Duodenal mucosa (tissue), 2 donors: ENCODE results near the gene FAM210B.

Source experiments
- H3K27ac ChIP-seq: one replicate; pipeline ENCODE4 v1.7.0; 2013; ENCODE audit warnings: low read depth, low read length
- H3K27me3 ChIP-seq, 2 donors: one replicate each; pipeline ENCODE4 v1.7.0; 2013; ENCODE audit warnings: low read length in 2 of 2, control low read depth in 1 of 2; ENCODE audit not compliant: insufficient read depth in 2 of 2, control insufficient read depth in 1 of 2
- H3K36me3 ChIP-seq, 2 donors: one replicate each; pipeline ENCODE4 v1.7.0; 2013; ENCODE audit warnings: low read length in 2 of 2, control low read depth in 1 of 2; ENCODE audit not compliant: insufficient read depth in 2 of 2, control insufficient read depth in 1 of 2
- H3K4me1 ChIP-seq, 2 donors: one replicate each; pipeline ENCODE4 v1.7.0; 2013; ENCODE audit warnings: low read length in 2 of 2, control low read depth in 1 of 2; ENCODE audit not compliant: insufficient read depth in 2 of 2, control insufficient read depth in 1 of 2
- H3K4me3 ChIP-seq, 2 donors: one replicate each; pipeline ENCODE4 v1.7.0; 2013; ENCODE audit warnings: low read length in 2 of 2, low read depth in 1 of 2
- H3K9ac ChIP-seq, 2 donors: one replicate each; pipeline ENCODE4 v1.7.0; 2013; ENCODE audit warnings: low read length in 2 of 2, low read depth in 1 of 2
- H3K9me3 ChIP-seq, 2 donors: one replicate each; pipeline ENCODE4 v1.7.0; 2013; ENCODE audit warnings: low read length in 2 of 2, control low read depth in 1 of 2; ENCODE audit not compliant: control insufficient read depth in 1 of 2

FAM210B gene

GRCh38 chr20:56343861-56344381, 14.9 kb upstream of the FAM210B start:
- no peak overlapping the region for H3K9ac ChIP-seq
- no peak overlapping the region for H3K27ac ChIP-seq
- H3K36me3 ChIP-seq: no peaks in the 10 kb centered on the region
- peaks cover 0 to 10% of the 10 kb centered on the region in 2 donors for H3K4me1 ChIP-seq
- H3K27me3 ChIP-seq: peaks cover 11 to 17% of the 10 kb centered on the region in 2 donors
- no peaks in the 10 kb centered on the region for H3K9me3 ChIP-seq
- H3K4me3 ChIP-seq: no peak overlapping the region

- H3K4me1 ChIP-seq: peaks cover 0 to 10% of the 10 kb centered on the region in 2 donors
- no peaks in the 10 kb centered on the region for H3K36me3 ChIP-seq
- no peak overlapping the region for H3K4me3 ChIP-seq
- H3K27ac ChIP-seq: no peak overlapping the region
- H3K27me3 ChIP-seq: peaks cover 11 to 17% of the 10 kb centered on the region in 2 donors
- no peak overlapping the region for H3K9ac ChIP-seq
- no peaks in the 10 kb centered on the region for H3K9me3 ChIP-seq
These were observed 12.9 kb upstream of the FAM210B start for GRCh38 chr20:56345911-56346310.

GRCh38 chr20:56347628-56348304, 11.0 kb upstream of the FAM210B start:
- Histone ChIP-seq H3K9me3 (no peaks in the 10 kb centered on the region), H3K4me3 (no peak overlapping the region), H3K27me3 (peaks cover 11 to 15% of the 10 kb centered on the region in 2 donors), H3K36me3 (no peaks in the 10 kb centered on the region), H3K27ac (no peak overlapping the region), H3K4me1 (peaks cover 0 to 10% of the 10 kb centered on the region in 2 donors), H3K9ac (no peak overlapping the region)

GRCh38 chr20:56348305-56348693, 10.5 kb upstream of the FAM210B start:
- peaks cover 8 to 10% of the 10 kb centered on the region in 2 donors for H3K27me3 ChIP-seq
- no peaks in the 10 kb centered on the region for H3K9me3 ChIP-seq
- H3K27ac ChIP-seq: no peak overlapping the region
- H3K4me1 ChIP-seq: peaks cover 0 to 10% of the 10 kb centered on the region in 2 donors
- peak overlapping the region in 1 of 2 donors; percentile 11 for H3K4me3 ChIP-seq
- H3K9ac ChIP-seq: no peak overlapping the region
- no peaks in the 10 kb centered on the region for H3K36me3 ChIP-seq

- Histone ChIP-seq H3K9ac (no peak overlapping the region), H3K27ac (no peak overlapping the region), H3K36me3 (no peaks in the 10 kb centered on the region), H3K4me3 (peak overlapping the region in 1 of 2 donors; percentile 11), H3K4me1 (peaks cover 0 to 10% of the 10 kb centered on the region in 2 donors), H3K9me3 (no peaks in the 10 kb centered on the region), H3K27me3 (peaks cover 6 to 8% of the 10 kb centered on the region in 2 donors)
These were observed 10.0 kb upstream of the FAM210B start for GRCh38 chr20:56348746-56349145.

- Histone ChIP-seq H3K36me3 (no peaks in the 10 kb centered on the region), H3K27ac (no peak overlapping the region), H3K9ac (no peak overlapping the region), H3K27me3 (no peaks in the 10 kb centered on the region), H3K9me3 (no peaks in the 10 kb centered on the region), H3K4me1 (peaks cover 0 to 10% of the 10 kb centered on the region in 2 donors), H3K4me3 (no peak overlapping the region)
These were observed 7.9 kb upstream of the FAM210B start for GRCh38 chr20:56350842-56351241.

GRCh38 chr20:56352345-56353055, 6.3 kb upstream of the FAM210B start:
- Histone ChIP-seq H3K9me3 (no peaks in the 10 kb centered on the region), H3K27ac (no peak overlapping the region), H3K4me1 (peaks cover 0 to 10% of the 10 kb centered on the region in 2 donors), H3K9ac (no peak overlapping the region), H3K36me3 (no peaks in the 10 kb centered on the region), H3K27me3 (no peaks in the 10 kb centered on the region), H3K4me3 (no peak overlapping the region)

- H3K4me3 ChIP-seq: no peak overlapping the region
- no peaks in the 10 kb centered on the region for H3K36me3 ChIP-seq
- H3K4me1 ChIP-seq: peaks cover 0 to 2% of the 10 kb centered on the region in 2 donors
- H3K9me3 ChIP-seq: no peaks in the 10 kb centered on the region
- H3K27me3 ChIP-seq: no peaks in the 10 kb centered on the region
- no peak overlapping the region for H3K9ac ChIP-seq
- no peak overlapping the region for H3K27ac ChIP-seq
These were observed 5.4 kb upstream of the FAM210B start for GRCh38 chr20:56353356-56353755.

- no peaks in the 10 kb centered on the region for H3K9me3 ChIP-seq
- peaks cover 9 to 12% of the 10 kb centered on the region in 2 donors for H3K4me1 ChIP-seq
- H3K36me3 ChIP-seq: no peaks in the 10 kb centered on the region
- H3K27ac ChIP-seq: no peak overlapping the region
- no peaks in the 10 kb centered on the region for H3K27me3 ChIP-seq
- no peak overlapping the region for H3K9ac ChIP-seq
- peak overlapping the region; percentile 47 to 60 for H3K4me3 ChIP-seq
These were observed 704 bp upstream of the FAM210B start for GRCh38 chr20:56358070-56358469.
